ENCODE data around the gene HDAC8. TPM values are rescaled to one million over a fixed set of nuclear protein-coding genes. Genes with fewer than 3 reads are reported as not detected.

Gene HDAC8
- total RNA-seq, 1 experiment from 2014 or later, result 33.5 TPM

DNA sequence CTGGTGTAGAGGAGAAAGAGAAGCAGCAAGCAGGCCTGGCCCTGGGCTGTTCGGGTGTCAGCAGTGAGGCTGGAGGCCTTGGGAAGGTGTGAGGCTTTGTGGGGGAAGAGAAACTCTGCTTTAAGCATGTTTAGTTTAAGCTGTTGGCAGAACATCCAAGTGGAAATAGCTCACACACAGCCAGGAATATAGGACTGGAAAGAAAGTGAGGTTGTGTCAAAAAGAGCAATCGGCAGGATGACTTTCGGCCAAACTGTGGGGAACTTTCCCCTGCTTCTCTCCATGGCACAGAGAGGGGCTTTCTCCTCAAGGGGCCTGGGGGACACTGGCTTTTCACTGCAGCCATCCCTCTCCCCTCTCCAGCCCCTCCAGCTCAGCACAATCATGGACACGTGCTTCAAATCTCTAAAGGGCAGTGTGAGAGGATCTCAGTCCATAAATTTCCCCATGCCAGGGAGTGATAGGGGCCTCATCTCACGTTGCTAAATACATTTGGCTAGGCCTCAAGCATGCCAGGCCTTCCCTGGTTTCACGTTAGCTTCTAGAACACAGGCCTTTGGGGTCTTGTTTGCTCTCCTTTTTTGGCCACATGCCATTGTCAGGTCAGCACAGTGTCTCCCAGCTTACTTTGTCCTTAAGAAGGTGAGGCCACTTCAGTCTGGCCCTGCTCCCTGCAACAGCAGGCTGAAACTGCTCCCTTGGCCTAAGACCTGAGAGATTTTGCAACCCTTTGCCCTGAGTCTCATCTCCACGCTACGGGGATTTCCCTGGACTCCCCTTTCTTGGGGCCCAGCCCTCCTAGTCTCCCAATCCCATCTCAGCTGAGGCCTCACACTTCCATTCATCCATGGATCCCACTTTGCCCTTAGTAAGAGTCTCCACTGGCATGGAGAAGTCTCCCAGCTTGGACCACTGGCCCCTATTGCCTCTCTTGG, 258.7 kb downstream of the HDAC8 start:
- Histone ChIP-seq H3K27ac (ENCODE audit: low read length) (no peak overlapping the region), H3K9me3 (ENCODE audit: control insufficient read depth, insufficient read depth, low read depth, low read length) (no peaks in the 10 kb centered on the region), H3K36me3 (ENCODE audit: control insufficient read depth, insufficient read depth, low read length) (no peaks in the 10 kb centered on the region), H3K4me1 (ENCODE audit: control insufficient read depth, insufficient read depth, low read length) (peaks cover 3% of the 10 kb centered on the region; the same call in 1 of the 2 replicates), H3K4me3 (ENCODE audit: low read depth in 2 of 2, low read length in 2 of 2) (no peak overlapping the region), H3K27me3 (ENCODE audit: control insufficient read depth, insufficient read depth, low read length) (no peaks in the 10 kb centered on the region)
- no TSS peak for BruUV-seq (replicated peaks)
- POLR2A ChIA-PET, result no interaction called here
- ATAC-seq, result no peak
- CTCF ChIA-PET, result no interaction called here
- TF ChIP-seq, protein P1, sequence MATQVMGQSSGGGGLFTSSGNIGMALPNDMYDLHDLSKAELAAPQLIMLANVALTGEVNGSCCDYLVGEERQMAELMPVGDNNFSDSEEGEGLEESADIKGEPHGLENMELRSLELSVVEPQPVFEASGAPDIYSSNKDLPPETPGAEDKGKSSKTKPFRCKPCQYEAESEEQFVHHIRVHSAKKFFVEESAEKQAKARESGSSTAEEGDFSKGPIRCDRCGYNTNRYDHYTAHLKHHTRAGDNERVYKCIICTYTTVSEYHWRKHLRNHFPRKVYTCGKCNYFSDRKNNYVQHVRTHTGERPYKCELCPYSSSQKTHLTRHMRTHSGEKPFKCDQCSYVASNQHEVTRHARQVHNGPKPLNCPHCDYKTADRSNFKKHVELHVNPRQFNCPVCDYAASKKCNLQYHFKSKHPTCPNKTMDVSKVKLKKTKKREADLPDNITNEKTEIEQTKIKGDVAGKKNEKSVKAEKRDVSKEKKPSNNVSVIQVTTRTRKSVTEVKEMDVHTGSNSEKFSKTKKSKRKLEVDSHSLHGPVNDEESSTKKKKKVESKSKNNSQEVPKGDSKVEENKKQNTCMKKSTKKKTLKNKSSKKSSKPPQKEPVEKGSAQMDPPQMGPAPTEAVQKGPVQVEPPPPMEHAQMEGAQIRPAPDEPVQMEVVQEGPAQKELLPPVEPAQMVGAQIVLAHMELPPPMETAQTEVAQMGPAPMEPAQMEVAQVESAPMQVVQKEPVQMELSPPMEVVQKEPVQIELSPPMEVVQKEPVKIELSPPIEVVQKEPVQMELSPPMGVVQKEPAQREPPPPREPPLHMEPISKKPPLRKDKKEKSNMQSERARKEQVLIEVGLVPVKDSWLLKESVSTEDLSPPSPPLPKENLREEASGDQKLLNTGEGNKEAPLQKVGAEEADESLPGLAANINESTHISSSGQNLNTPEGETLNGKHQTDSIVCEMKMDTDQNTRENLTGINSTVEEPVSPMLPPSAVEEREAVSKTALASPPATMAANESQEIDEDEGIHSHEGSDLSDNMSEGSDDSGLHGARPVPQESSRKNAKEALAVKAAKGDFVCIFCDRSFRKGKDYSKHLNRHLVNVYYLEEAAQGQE (IDR thresholded peaks at IDR 0.05; ENCODE audit: insufficient read depth in 1 of 2, low read depth in 2 of 2, low read length in 1 of 2), result no peak
- no peak for TF ChIP-seq POLR2AphosphoS5 (IDR thresholded peaks at IDR 0.05; ENCODE audit: low read depth, low read length)
- TF ChIP-seq TCF7L2 (IDR thresholded peaks at IDR 0.05; ENCODE audit: low read depth, low read length), result no peak
- TF ChIP-seq, protein P2, sequence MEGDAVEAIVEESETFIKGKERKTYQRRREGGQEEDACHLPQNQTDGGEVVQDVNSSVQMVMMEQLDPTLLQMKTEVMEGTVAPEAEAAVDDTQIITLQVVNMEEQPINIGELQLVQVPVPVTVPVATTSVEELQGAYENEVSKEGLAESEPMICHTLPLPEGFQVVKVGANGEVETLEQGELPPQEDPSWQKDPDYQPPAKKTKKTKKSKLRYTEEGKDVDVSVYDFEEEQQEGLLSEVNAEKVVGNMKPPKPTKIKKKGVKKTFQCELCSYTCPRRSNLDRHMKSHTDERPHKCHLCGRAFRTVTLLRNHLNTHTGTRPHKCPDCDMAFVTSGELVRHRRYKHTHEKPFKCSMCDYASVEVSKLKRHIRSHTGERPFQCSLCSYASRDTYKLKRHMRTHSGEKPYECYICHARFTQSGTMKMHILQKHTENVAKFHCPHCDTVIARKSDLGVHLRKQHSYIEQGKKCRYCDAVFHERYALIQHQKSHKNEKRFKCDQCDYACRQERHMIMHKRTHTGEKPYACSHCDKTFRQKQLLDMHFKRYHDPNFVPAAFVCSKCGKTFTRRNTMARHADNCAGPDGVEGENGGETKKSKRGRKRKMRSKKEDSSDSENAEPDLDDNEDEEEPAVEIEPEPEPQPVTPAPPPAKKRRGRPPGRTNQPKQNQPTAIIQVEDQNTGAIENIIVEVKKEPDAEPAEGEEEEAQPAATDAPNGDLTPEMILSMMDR (IDR thresholded peaks at IDR 0.05), result no peak
- TF ChIP-seq SIN3A (IDR thresholded peaks at IDR 0.05; ENCODE audit: borderline replicate concordance, insufficient read depth, low read depth, low read length), result no peak
- intact Hi-C loops (cut with micrococcal nuclease; ENCODE audit: unreplicated experiment), result no loop called here
- no peak for DNase-seq (ENCODE audit: low read depth, low spot score)
- in situ Hi-C loops (cut with HindIII; ENCODE audit: low pct_unique_long_range_greater_than_20kb, low sequenced_read_pairs), result no loop called here

DNA sequence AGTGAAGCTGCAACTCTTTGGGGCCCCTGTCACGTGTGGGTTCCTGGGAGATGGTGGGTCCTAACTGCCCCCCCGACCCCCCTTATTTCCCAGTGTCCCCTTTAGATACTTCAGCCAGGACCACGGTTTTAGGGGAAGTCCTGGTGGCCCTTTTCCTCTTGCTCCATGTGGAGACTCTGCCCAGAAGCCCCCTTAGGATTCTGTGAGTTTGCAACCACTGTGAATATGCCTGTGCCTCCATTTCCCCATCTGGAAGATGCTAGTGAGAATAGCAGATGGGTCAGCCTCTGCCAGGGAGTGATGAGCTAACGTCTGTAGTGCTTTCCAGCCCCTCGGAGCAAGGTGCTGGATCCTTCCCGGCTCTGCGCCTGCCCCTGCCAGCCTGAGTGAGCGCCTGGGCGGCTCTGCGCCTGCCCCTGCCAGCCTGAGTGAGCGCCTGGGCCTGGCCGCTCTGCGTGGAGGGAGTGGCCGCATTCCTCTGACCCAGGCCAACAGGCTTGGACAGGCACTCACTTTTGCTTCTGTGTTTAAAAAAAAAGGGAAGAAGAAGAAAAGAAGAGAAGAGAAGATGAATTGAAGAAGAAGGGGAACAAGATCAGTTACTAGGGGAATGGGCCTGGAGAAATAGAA, 260.2 kb downstream of the HDAC8 start:
- Histone ChIP-seq H3K36me3 (ENCODE audit: control insufficient read depth, insufficient read depth, low read length) (no peaks in the 10 kb centered on the region), H3K4me1 (ENCODE audit: control insufficient read depth, insufficient read depth, low read length) (peaks cover 4% of the 10 kb centered on the region), H3K27ac (ENCODE audit: low read length) (no peak overlapping the region), H3K9me3 (ENCODE audit: control insufficient read depth, insufficient read depth, low read depth, low read length) (no peaks in the 10 kb centered on the region), H3K4me3 (ENCODE audit: low read depth in 2 of 2, low read length in 2 of 2) (no peak overlapping the region), H3K27me3 (ENCODE audit: control insufficient read depth, insufficient read depth, low read length) (no peaks in the 10 kb centered on the region)
- ChIA-PET CTCF (no interaction called here), POLR2A (no interaction called here)
- TF ChIP-seq, protein P1 (IDR thresholded peaks at IDR 0.05; ENCODE audit: insufficient read depth in 1 of 2, low read depth in 2 of 2, low read length in 1 of 2), result no peak
- TF ChIP-seq TCF7L2 (IDR thresholded peaks at IDR 0.05; ENCODE audit: low read depth, low read length), result no peak
- no peak for TF ChIP-seq SIN3A (IDR thresholded peaks at IDR 0.05; ENCODE audit: borderline replicate concordance, insufficient read depth, low read depth, low read length)
- TF ChIP-seq, protein P2 (IDR thresholded peaks at IDR 0.05), result no peak
- TF ChIP-seq POLR2AphosphoS5 (IDR thresholded peaks at IDR 0.05; ENCODE audit: low read depth, low read length), result no peak
- no TSS peak for BruUV-seq (replicated peaks)
- intact Hi-C loops (cut with micrococcal nuclease; ENCODE audit: unreplicated experiment) (no loop called here), in situ Hi-C loops (cut with HindIII; ENCODE audit: low pct_unique_long_range_greater_than_20kb, low sequenced_read_pairs) (no loop called here)
- DNase-seq (ENCODE audit: low read depth, low spot score) (no peak), ATAC-seq (no peak)
